H1 (cell line): ENCODE results near the gene ZBTB9. TPM values are rescaled to one million over a fixed set of nuclear protein-coding genes. Genes with fewer than 3 reads are reported as not detected.

ENCODE experiments used
- CTCF ChIA-PET: fragments of 300-600 bp; sonication (Branson Sonifier 250); formaldehyde crosslinking; loops from one replicate; lab custom pipeline; 2021; ENCODE audit not compliant: partially characterized antibody; lab: Charles Lee
- POLR2A ChIA-PET: fragments of 300-600 bp; sonication (Branson Sonifier 250); formaldehyde crosslinking; loops from one replicate; lab custom pipeline; 2021; ENCODE audit warnings: inconsistent platforms; ENCODE audit not compliant: partially characterized antibody; lab: Charles Lee
- DNase-seq, 2 experiments: peaks; one replicate each; pipeline versions ENCODE4 v3.0.0 to v3.0.0-alpha.2; 2010 to 2022; ENCODE audit warnings: low spot score in 2 of 2, low read depth in 1 of 2, mixed read lengths in 1 of 2
- FAIRE-seq: peaks from 2 replicates; lab custom pipeline; 2011; peaks lifted over from hg19 to GRCh38; lab: Jason Lieb, UNC
- H2AFZ ChIP-seq: 2 replicates; pipeline ENCODE4 v1.8.1; 2012; ENCODE audit warnings: low read length, inconsistent platforms
- H2AK5ac ChIP-seq: 2 replicates; pipeline ENCODE4 v1.6.1; 2013; ENCODE audit warnings: low read depth, low read length
- H2BK120ac ChIP-seq: replicated peaks from 2 replicates; pipeline ENCODE3; 2013; ENCODE audit warnings: low read depth, low read length, inconsistent platforms
- H2BK12ac ChIP-seq: 2 replicates; pipeline ENCODE4 v1.6.1; 2013; ENCODE audit warnings: low read depth, low read length
- H2BK15ac ChIP-seq: 2 replicates; pipeline ENCODE4 v1.6.1; 2013; ENCODE audit warnings: low read length
- H2BK20ac ChIP-seq: 2 replicates; pipeline ENCODE4 v1.6.1; 2013; ENCODE audit warnings: low read length
- H2BK5ac ChIP-seq: 2 replicates; pipeline ENCODE4 v1.6.1; 2013; ENCODE audit warnings: low read depth, low read length
- H3K14ac ChIP-seq: 2 replicates; pipeline ENCODE4 v1.6.1; 2013; ENCODE audit warnings: inconsistent platforms; ENCODE audit not compliant: insufficient read length
- H3K18ac ChIP-seq: 2 replicates; pipeline ENCODE4 v1.6.1; 2013; ENCODE audit warnings: low read length; ENCODE audit errors: extremely low read depth
- H3K23ac ChIP-seq: 2 replicates; pipeline ENCODE4 v1.6.1; 2013; ENCODE audit warnings: inconsistent platforms; ENCODE audit not compliant: insufficient read length
- H3K23me2 ChIP-seq: 2 replicates; pipeline ENCODE4 v1.6.1; 2013; ENCODE audit warnings: low read depth, low read length
- H3K27ac ChIP-seq: 2 replicates; pipeline ENCODE4 v1.6.1; 2011; ENCODE audit warnings: low read depth, low read length, inconsistent platforms
- H3K27me3 ChIP-seq, 4 experiments: replicated peaks in 1 of 4; 1 replicate in 1 of 4; 2 replicates in 3 of 4; pipeline versions ENCODE4 v1.6.1 to v1.8.1; 2011 to 2013; ENCODE audit warnings: low read length in 3 of 4, mild to moderate bottlenecking in 3 of 4, inconsistent platforms in 2 of 4, mixed read lengths in 2 of 4, moderate library complexity in 1 of 4; ENCODE audit not compliant: control insufficient read depth in 3 of 4, insufficient read depth in 3 of 4; ENCODE audit errors: extremely low read depth in 1 of 4
- H3K36me3 ChIP-seq, 4 experiments: 2 replicates each; pipeline versions ENCODE4 v1.6.1 to v1.8.1; 2011 to 2013; ENCODE audit warnings: mild to moderate bottlenecking in 4 of 4, low read length in 3 of 4, moderate library complexity in 2 of 4, control low read depth in 1 of 4, inconsistent platforms in 1 of 4; ENCODE audit not compliant: insufficient read depth in 4 of 4, control insufficient read depth in 2 of 4
- H3K4ac ChIP-seq: replicated peaks from 2 replicates; pipeline ENCODE3; 2013; ENCODE audit warnings: low read length, low read depth, mixed read lengths, inconsistent platforms; ENCODE audit not compliant: insufficient read length
- H3K4me1 ChIP-seq, 4 experiments: replicated peaks in 1 of 4; 1 replicate in 1 of 4; 2 replicates in 3 of 4; pipeline versions ENCODE4 v1.6.1 to v1.8.1; 2011 to 2013; ENCODE audit warnings: low read length in 3 of 4, inconsistent platforms in 2 of 4, mixed read lengths in 1 of 4; ENCODE audit not compliant: insufficient read depth in 4 of 4, control insufficient read depth in 3 of 4
- H3K4me2 ChIP-seq, 2 experiments: 2 replicates each; pipeline versions ENCODE4 v1.6.1 to v1.8.1; 2011 to 2013; ENCODE audit warnings: low read depth in 2 of 2, low read length in 2 of 2, control low read depth in 1 of 2, inconsistent platforms in 1 of 2, mild to moderate bottlenecking in 1 of 2; ENCODE audit not compliant: insufficient read depth in 1 of 2
- H3K4me3 ChIP-seq, 4 experiments: fragments of 200-600, 300-600 bp in 1 of 4; sonication (generic), shearing (Covaris generic), sonication (Bioruptor Twin) in 1 of 4; 2 replicates each; pipeline versions ENCODE4 v1.5.1 to v1.8.1; 2011 to 2016; ENCODE audit warnings: low read length in 4 of 4, low read depth in 3 of 4, control low read depth in 2 of 4, inconsistent platforms in 2 of 4, mild to moderate bottlenecking in 2 of 4, mixed read lengths in 1 of 4, moderate library complexity in 1 of 4; ENCODE audit not compliant: insufficient read depth in 2 of 4; ENCODE audit errors: extremely low read depth in 1 of 4
- H3K56ac ChIP-seq: replicated peaks from 2 replicates; pipeline ENCODE3; 2013; ENCODE audit warnings: low read depth, mild to moderate bottlenecking, mixed read lengths, low read length, inconsistent platforms; ENCODE audit not compliant: insufficient read length
- H3K79me1 ChIP-seq: 2 replicates; pipeline ENCODE4 v1.6.1; 2013; ENCODE audit warnings: low read depth, low read length, control low read depth
- H3K79me2 ChIP-seq, 2 experiments: 2 replicates each; pipeline versions ENCODE4 v1.6.1 to v1.8.1; 2012 to 2013; ENCODE audit warnings: low read length in 2 of 2, mild to moderate bottlenecking in 2 of 2, inconsistent platforms in 1 of 2; ENCODE audit not compliant: insufficient read depth in 2 of 2, control insufficient read depth in 1 of 2
- H3K9ac ChIP-seq, 4 experiments: replicated peaks in 1 of 4; 1 replicate in 1 of 4; 2 replicates in 3 of 4; pipeline versions ENCODE4 v1.6.1 to v1.8.1; 2011 to 2013; ENCODE audit warnings: low read depth in 3 of 4, low read length in 3 of 4, control low read depth in 2 of 4, mild to moderate bottlenecking in 2 of 4, moderate library complexity in 2 of 4, inconsistent platforms in 1 of 4; ENCODE audit errors: extremely low read depth in 1 of 4
- H3K9me3 ChIP-seq, 2 experiments: 2 replicates each; pipeline versions ENCODE4 v1.6.1 to v1.8.1; 2012 to 2013; ENCODE audit warnings: mild to moderate bottlenecking in 2 of 2, moderate library complexity in 2 of 2, control low read depth in 1 of 2, inconsistent platforms in 1 of 2, low read depth in 1 of 2, low read length in 1 of 2, mixed read lengths in 1 of 2; ENCODE audit not compliant: insufficient read depth in 2 of 2
- H4K20me1 ChIP-seq, 2 experiments: replicated peaks in 1 of 2; 2 replicates each; pipeline versions ENCODE3 to v1.8.1; 2011 to 2013; ENCODE audit warnings: inconsistent platforms in 2 of 2, low read length in 2 of 2, mild to moderate bottlenecking in 1 of 2; ENCODE audit not compliant: insufficient read depth in 2 of 2, control insufficient read depth in 1 of 2
- H4K5ac ChIP-seq: 2 replicates; pipeline ENCODE4 v1.6.1; 2013; ENCODE audit warnings: low read length, low read depth, mixed read lengths, inconsistent platforms; ENCODE audit not compliant: insufficient read length
- H4K8ac ChIP-seq: 2 replicates; pipeline ENCODE4 v1.8.0; 2013; ENCODE audit warnings: mild to moderate bottlenecking, moderate library complexity, low read length, inconsistent platforms; ENCODE audit not compliant: insufficient read depth; ENCODE audit errors: extremely low read depth
- H4K91ac ChIP-seq: replicated peaks from 2 replicates; pipeline ENCODE3; 2013; ENCODE audit warnings: low read length, mixed read lengths, inconsistent platforms; ENCODE audit not compliant: insufficient read length
- BACH1 ChIP-seq: IDR thresholded peaks from 2 replicates; pipeline ENCODE4 v1.6.1; 2012; ENCODE audit warnings: low read length, improper control_type of control experiment
- EGR1 ChIP-seq: IDR thresholded peaks from 2 replicates; pipeline ENCODE4 v1.6.1; 2011; ENCODE audit warnings: low read depth, low read length, borderline replicate concordance
- RXRA ChIP-seq: IDR thresholded peaks from 2 replicates; pipeline ENCODE4 v1.6.1; 2011; ENCODE audit warnings: low read depth, mild to moderate bottlenecking, low read length, moderate library complexity; ENCODE audit not compliant: insufficient read depth
- SIN3A ChIP-seq, 2 experiments: IDR thresholded peaks in 1 of 2; conservative IDR thresholded peaks in 1 of 2; 2 replicates each; pipeline ENCODE4 v1.6.1; 2011 to 2012; ENCODE audit warnings: low read length in 2 of 2, improper control_type of control experiment in 1 of 2, low read depth in 1 of 2, mild to moderate bottlenecking in 1 of 2
- SP4 ChIP-seq: IDR thresholded peaks from 2 replicates; pipeline ENCODE4 v1.6.1; 2012; ENCODE audit warnings: low read length, inconsistent platforms
- SRF ChIP-seq: IDR thresholded peaks from 2 replicates; pipeline ENCODE4 v1.6.1; 2011; ENCODE audit warnings: mild to moderate bottlenecking, low read depth, low read length, moderate library complexity
- WGBS, 2 experiments: shearing (Covaris generic) in 1 of 2; methylation state at CpG; one replicate each; pipeline versions ENCODE4 v1.1.6 to v1.1.7; 2013 to 2015; ENCODE audit warnings: low lambda C conversion rate in 2 of 2, mixed read lengths in 2 of 2, inconsistent platforms in 1 of 2, low coverage in 1 of 2, missing lambda C conversion rate in 1 of 2; ENCODE audit not compliant: insufficient replicate concordance in 2 of 2, insufficient coverage in 1 of 2, insufficient read length in 1 of 2; ENCODE audit errors: extremely low coverage in 1 of 2, missing lambda C conversion rate in 1 of 2; 5-methylcytosine and 5-hydroxymethylcytosine counted together
- polyA plus RNA-seq, 7 experiments: library from polyadenylated mRNA; depleted of rRNA in 3 of 7; stranded (reverse) in 5 of 7; unstranded in 2 of 7; fragments of >200 nt in 5 of 7; fragments of 200-250 nt in 2 of 7; gene quantifications; 1 replicate in 5 of 7; 2 replicates in 1 of 7; 4 replicates in 1 of 7; pipeline versions ENCODE4 v1.2.1 to v1.2.3, GENCODE V29; 2011 to 2013; ENCODE audit warnings: missing spikeins in 2 of 7, mixed read lengths in 2 of 7
- total RNA-seq: library from RNA; stranded (reverse); fragmentation: NEBNext Ultra II Directional; extraction: Animal tissue kit (Norgen Biotek cat#: 25700); gene quantifications from 2 replicates; pipeline ENCODE4 v1.2.1, GENCODE V29; 2021
- TF ChIP-seq, protein P1 (sequence below): IDR thresholded peaks from 2 replicates; pipeline ENCODE4 v1.6.1; 2012; ENCODE audit warnings: inconsistent platforms
- TF ChIP-seq, protein P2 (sequence below): IDR thresholded peaks from 2 replicates; pipeline ENCODE4 v1.6.1; 2012; ENCODE audit warnings: low read length, inconsistent platforms

ZBTB9 gene
- total and polyA plus RNA-seq, 2 of the 8 experiments (the other 6 are each of a cell fraction or from before 2014, with no cell fraction given): 16.9 to 20.2 TPM

DNA sequence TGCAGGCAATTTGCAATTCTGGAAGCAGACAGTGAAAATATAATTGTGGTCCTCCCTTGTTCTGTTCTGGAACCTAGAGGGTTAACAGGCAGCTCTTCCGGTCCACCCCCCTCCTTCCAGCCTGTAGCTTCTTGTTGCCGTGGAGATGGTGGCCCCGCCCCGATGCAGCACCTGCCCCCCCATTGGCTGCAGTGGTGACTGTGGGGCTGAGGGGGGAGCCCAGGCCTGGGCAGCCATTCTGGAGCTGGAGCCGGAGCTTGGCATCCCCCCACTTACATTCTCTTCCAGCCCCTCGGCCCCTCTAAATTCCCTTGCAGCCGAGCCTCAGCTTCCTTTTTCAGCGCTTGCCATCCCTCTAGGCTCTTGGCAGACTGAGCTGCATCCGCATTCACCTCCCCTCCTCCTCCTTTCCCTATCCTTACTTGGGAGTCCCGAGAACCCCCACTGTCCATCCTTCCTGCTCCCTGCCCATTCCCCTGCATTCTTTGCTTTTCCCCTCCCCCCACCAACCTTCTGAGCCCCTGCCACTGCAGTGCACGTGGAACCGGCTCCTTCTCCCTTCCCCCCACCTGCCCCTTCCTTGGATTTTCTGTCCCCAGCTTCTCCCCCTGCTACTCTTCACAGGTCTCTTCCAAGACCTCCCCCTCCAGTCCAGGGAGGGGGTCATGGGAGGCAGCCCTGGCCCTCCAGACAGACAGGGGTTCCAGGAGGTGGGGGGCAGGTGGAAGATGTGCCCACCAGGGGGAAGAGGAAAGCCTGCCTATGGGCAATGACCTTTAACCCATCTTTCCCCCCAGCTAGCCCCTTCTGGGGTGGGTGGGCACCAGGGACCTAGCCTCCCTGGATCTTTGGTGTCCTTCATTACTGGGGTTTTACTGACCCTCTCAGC, 23.1 kb upstream of the ZBTB9 start:
- Histone ChIP-seq H3K79me1 (peaks cover 17% of the 10 kb centered on the region), H4K20me1 (peaks cover 0 to 13% of the 10 kb centered on the region in 2 experiments), H3K9me3 (no peaks in the 10 kb centered on the region; a peak in 1 of 4 replicates), H4K5ac (peak overlapping the region; percentile 60), H3K4me2 (peak overlapping the region; percentile 90 to 91), H4K8ac (peak overlapping the region; percentile 76; the same call in 1 of the 2 replicates), H3K56ac (peak overlapping the region; percentile 89), H2AFZ (no peak overlapping the region), H3K36me3 (peaks cover 12 to 14% (median 13%) of the 10 kb centered on the region in 4 experiments), H3K23ac (no peak overlapping the region), H3K9ac (peak overlapping the region; percentile 35 to 83 (median 70)), H3K23me2 (peaks cover 31% of the 10 kb centered on the region), H2BK20ac (peak overlapping the region; percentile 93; the same call in 1 of the 2 replicates), H4K91ac (peak overlapping the region; percentile 99), H3K27me3 (no peaks in the 10 kb centered on the region), H2BK120ac (peak overlapping the region; percentile 82), H3K27ac (peak overlapping the region; percentile 98), H3K18ac (peak overlapping the region; percentile 98), H3K14ac (peak overlapping the region; percentile 54), H2BK12ac (peak overlapping the region; percentile 91), H2AK5ac (peak overlapping the region; percentile 76; the same call in 1 of the 2 replicates), H3K4ac (peak overlapping the region; percentile 96), H3K4me3 (peak overlapping the region; percentile 31 to 61 (median 56)), H2BK15ac (peak overlapping the region; percentile 81; the same call in 1 of the 2 replicates), H3K79me2 (peaks cover 13 to 80% of the 10 kb centered on the region in 2 experiments), H2BK5ac (peak overlapping the region; percentile 93), H3K4me1 (peaks cover 15 to 43% (median 28%) of the 10 kb centered on the region in 4 experiments)
- POLR2A ChIA-PET: interaction anchor here (0.5 to 14.8 kb wide), 24 partner anchors 9 to 1532 kb away, joined by 3 to 381 read pairs (median 5); partner anchors contain the start of genes B3GALT4, CUTA, PHF1 and RGL2
- CTCF ChIA-PET: interaction anchor here (0.6 to 4.1 kb wide), 15 partner anchors 10 to 213 kb away, joined by 3 to 22 read pairs (median 3); partner anchors contain the start of genes B3GALT4, CUTA, SYNGAP1 and ZBTB9
- DNase-seq: peak in 1 of 2 experiments; percentile 93
- 1% methylated on average over 8 of the region's 12 CpGs; no CpG with 5 or more reads in 1 of the 2 experiments for WGBS, 2 experiments
- FAIRE-seq: peak; percentile 50
- no peak for TF ChIP-seq RXRA
- peak; percentile 51; the same call in 1 of the 2 replicates for TF ChIP-seq EGR1
- TF ChIP-seq, protein P1, sequence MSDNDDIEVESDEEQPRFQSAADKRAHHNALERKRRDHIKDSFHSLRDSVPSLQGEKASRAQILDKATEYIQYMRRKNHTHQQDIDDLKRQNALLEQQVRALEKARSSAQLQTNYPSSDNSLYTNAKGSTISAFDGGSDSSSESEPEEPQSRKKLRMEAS: peak; percentile 97
- TF ChIP-seq BACH1: peak; percentile 20; the same call in 1 of the 2 replicates
- TF ChIP-seq SP4: peak; percentile 85
- TF ChIP-seq, protein P2, sequence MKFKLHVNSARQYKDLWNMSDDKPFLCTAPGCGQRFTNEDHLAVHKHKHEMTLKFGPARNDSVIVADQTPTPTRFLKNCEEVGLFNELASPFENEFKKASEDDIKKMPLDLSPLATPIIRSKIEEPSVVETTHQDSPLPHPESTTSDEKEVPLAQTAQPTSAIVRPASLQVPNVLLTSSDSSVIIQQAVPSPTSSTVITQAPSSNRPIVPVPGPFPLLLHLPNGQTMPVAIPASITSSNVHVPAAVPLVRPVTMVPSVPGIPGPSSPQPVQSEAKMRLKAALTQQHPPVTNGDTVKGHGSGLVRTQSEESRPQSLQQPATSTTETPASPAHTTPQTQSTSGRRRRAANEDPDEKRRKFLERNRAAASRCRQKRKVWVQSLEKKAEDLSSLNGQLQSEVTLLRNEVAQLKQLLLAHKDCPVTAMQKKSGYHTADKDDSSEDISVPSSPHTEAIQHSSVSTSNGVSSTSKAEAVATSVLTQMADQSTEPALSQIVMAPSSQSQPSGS: peak; percentile 59; the same call in 1 of the 2 replicates
- TF ChIP-seq SIN3A (conservative IDR thresholded peaks at IDR 0.05 in 1 of 2, IDR thresholded peaks at IDR 0.05 in 1 of 2; ENCODE audit: low read depth in 1 of 2, low read length in 2 of 2): peak; percentile 88 to 95
- no peak for TF ChIP-seq SRF
